ENCODE results near the gene PRF1. TPM values are rescaled to one million over a fixed set of nuclear protein-coding genes. Genes with fewer than 3 reads are reported as not detected.
"Not testable (repeated sequence)": the region's sequence is repeated elsewhere in the genome, so short reads cannot be mapped to it uniquely, and the experiment has no call there.

PRF1 gene
- total RNA-seq (2014; rRNA removed; shearing (Covaris generic)) = not detected in 2 replicates
- polyA plus RNA-seq (2015; cell fraction: cytosol; rRNA removed) = not detected in 2 replicates
- polyA plus RNA-seq (2015; cell fraction: nucleus; rRNA removed) = not detected in 2 replicates

- in situ Hi-C loops (cut with HindIII; ENCODE audit: low pct_unique_long_range_greater_than_20kb, low sequenced_read_pairs) = no loop called here
- DNase-seq (ENCODE audit: low read depth, low spot score) = no peak
Measured at GRCh38 chr10:70602665-70603448, at the start of gene PRF1. Gene PRF1 (minus strand): TSS chr10:70602741. CDS start chr10:70600902, 1,839 bp downstream.

DNA sequence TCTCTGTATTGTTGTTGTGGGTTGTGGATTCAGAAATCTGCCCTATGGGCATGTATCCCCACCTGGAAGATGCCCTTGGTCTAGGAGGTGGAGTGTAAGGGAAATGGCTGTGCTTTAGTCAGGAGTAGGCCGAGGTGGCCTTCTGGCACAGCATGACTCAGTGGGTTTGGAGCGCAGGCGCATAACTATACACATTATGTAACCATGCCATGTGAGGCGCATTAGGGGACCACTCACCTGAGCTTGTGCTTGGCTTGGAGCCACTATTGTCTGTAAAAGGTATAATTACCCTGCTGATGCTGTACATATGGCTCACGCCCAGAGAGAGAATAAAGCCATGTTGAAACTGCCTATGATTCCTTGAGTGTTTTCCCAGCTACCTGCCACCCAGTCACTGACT, 49.1 kb upstream of the PRF1 start:
- no peak for DNase-seq (ENCODE audit: low read depth, low spot score)
- in situ Hi-C loops (cut with HindIII; ENCODE audit: low pct_unique_long_range_greater_than_20kb, low sequenced_read_pairs) = no loop called here

DNA sequence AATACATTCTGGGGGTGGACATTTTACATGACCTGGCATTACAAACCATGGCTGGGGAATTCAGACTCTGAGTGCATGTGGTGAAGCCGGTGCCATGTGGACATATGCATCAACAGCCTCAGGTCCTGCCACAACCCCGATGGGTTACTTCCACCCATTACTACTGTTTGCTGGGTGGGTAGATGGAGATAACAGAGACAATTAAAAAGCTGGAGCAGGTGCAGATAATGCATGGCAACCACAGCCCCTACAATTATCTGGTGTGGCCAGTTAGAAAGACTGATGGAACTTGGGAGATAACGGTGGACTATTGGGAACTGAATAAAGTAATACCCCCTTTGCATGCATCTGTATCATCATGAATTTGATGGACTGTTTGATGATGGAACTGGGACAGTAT, 48.2 kb upstream of the PRF1 start:
- DNase-seq (ENCODE audit: low read depth, low spot score) = no peak
- in situ Hi-C loops (cut with HindIII; ENCODE audit: low pct_unique_long_range_greater_than_20kb, low sequenced_read_pairs) = no loop called here

DNA sequence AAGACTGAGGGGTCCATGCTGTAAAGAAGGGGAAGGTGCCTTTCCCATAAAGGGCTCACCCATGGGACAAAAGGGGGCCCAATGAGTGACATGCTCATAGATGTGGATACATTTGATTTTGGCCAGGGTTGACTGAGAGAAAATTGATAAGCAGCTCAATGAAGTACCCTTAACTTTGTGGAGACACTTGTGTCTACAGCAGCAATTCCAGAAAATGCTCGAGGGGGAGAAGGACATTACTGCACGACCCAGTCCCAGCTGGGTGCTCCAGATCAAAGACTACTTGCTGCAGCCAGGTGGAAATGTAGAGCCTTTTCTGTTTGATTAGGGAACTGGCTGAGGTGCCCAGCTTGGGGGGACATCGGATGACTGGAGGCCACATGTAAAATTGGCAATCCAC, 47.6 kb upstream of the PRF1 start:
- in situ Hi-C loops (cut with HindIII; ENCODE audit: low pct_unique_long_range_greater_than_20kb, low sequenced_read_pairs) = no loop called here
- no peak for DNase-seq (ENCODE audit: low read depth, low spot score)

DNA sequence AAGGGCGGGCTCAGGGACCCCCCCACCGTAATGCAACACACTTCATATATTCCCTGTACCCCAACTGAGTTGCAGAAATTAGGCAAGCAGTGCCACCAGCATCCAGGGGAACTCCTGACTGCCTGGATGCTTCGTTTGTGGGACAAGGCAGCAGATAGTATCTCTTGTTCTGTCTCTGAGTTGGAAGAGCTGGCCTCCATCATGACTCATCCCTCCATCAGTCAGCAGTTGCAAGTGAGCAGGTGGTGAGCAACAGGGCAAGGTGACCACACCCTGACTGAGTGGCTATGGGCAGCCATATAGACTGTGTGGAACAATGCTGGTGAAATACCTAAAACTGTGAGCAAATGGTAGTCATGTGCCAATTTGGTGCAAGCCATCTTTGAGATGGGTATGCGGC, 47.0 kb upstream of the PRF1 start:
- no peak for DNase-seq (ENCODE audit: low read depth, low spot score)
- in situ Hi-C loops (cut with HindIII; ENCODE audit: low pct_unique_long_range_greater_than_20kb, low sequenced_read_pairs) = no loop called here

DNA sequence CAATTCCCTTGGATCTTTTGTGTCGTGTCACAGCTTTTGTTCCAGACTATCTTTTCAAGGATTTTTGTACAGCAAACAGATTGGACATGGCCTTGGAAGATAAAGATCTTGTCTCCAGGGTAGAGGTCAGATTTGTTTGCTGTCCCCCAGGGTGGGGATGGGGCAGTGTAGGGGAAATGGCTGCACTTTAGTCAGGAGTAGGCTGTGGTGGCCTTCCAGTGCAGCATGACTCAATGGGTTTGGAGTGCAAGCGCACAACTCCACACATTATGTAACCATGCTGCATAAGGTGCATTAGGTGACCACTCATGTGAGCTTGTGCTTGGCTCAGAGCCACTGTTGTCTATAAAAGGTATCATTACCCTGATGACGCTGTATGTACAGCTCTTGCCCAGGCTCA, 45.9 kb upstream of the PRF1 start:
- in situ Hi-C loops (cut with HindIII; ENCODE audit: low pct_unique_long_range_greater_than_20kb, low sequenced_read_pairs) = no loop called here
- no peak for DNase-seq (ENCODE audit: low read depth, low spot score)

DNA sequence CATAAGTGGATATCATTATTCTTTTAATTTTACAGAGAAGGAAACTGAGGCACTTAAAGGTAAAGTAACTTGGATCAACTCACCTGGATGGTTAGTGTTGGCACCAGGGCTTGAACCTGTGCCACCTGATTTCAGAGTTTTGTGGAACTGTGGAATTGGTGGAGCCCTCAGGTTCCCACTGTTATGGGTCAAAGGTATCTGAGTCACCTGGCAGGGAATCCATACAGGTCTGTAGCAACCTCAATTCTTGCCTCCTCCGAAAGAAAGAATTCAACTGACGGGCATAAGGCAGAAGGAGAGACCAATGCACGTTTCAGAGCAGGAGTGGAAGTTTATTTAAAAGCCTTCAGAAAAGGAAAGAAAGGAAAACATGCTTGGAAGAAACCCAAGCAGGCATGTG, 44.5 kb upstream of the PRF1 start:
- in situ Hi-C loops (cut with HindIII; ENCODE audit: low pct_unique_long_range_greater_than_20kb, low sequenced_read_pairs) = no loop called here
- DNase-seq (ENCODE audit: low read depth, low spot score) = no peak

DNA sequence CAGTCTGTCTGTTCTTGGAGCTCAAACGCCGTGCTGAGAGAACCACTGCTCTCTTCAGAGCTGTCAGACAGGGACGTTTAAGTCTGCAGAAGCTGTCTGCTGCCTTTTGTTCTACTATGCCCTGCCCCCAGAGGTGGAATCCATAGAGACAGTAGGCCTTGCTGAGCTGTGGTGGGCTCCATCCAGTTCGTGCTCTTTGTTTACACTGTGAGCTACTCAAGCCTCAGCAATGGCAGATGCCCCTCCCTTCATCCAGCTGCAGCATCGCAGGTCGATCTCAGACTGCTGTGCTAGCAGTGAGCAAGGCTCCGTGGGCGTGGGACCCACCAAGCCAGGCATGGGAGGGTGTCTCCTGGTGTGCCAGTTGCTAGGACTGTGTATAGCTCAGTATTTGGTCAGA, 42.4 kb upstream of the PRF1 start:
- in situ Hi-C loops (cut with HindIII; ENCODE audit: low pct_unique_long_range_greater_than_20kb, low sequenced_read_pairs) = not testable (repeated sequence)

DNA sequence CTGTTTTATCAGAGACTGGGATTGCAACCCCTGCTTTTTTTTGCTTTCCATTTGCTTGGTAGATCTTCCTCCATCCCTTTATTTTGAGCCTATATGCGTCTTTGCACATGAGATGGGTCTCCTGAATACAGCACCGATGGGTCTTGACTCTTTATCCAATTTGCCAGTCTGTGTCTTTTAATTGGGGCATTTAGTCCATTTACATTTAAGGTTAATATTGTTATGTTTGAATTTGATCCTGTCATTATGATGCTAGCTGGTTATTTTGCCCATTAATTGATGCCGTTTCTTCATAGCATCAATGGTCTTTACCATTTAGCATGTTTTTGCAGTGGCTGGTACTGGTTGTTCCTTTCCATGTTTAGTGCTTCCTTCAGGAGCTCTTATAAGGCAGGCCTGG, 40.7 kb upstream of the PRF1 start:
- DNase-seq (ENCODE audit: low read depth, low spot score); in situ Hi-C loops (cut with HindIII; ENCODE audit: low pct_unique_long_range_greater_than_20kb, low sequenced_read_pairs): not testable (repeated sequence)

More for the DNA sequence above, 42.4 kb upstream of the PRF1 start:
- not testable (repeated sequence) for DNase-seq (ENCODE audit: low read depth, low spot score)

- in situ Hi-C loops (cut with HindIII; ENCODE audit: low pct_unique_long_range_greater_than_20kb, low sequenced_read_pairs); DNase-seq (ENCODE audit: low read depth, low spot score): not testable (repeated sequence)
Measured at GRCh38 chr10:70639640-70640383, 37.3 kb upstream of the PRF1 start.

DNA sequence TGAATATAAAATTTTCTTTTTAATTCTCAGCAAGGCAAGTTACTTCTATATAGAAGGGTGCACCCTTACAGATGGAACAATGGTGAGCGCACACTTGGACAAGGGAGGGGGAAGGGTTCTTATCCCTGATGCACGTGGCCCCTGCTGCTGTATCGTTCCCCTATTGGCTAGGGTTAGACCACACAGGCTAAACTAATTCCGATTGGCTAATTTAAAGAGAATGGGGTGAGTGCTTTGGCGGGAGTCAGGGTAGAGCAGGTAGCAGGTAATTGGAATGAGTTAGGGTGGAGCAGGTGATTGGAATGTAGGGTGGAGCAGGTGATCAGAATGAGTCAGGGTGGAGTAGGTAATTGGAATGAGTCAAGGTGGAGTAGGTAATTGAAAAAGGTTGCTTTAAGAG, 32.0 kb upstream of the PRF1 start:
- DNase-seq (ENCODE audit: low read depth, low spot score); in situ Hi-C loops (cut with HindIII; ENCODE audit: low pct_unique_long_range_greater_than_20kb, low sequenced_read_pairs): not testable (repeated sequence)

- in situ Hi-C loops (cut with HindIII; ENCODE audit: low pct_unique_long_range_greater_than_20kb, low sequenced_read_pairs) = no loop called here
- no peak for DNase-seq (ENCODE audit: low read depth, low spot score)
Measured at GRCh38 chr10:70634011-70634410, 31.5 kb upstream of the PRF1 start.

GRCh38 chr10:70631735-70632134, 29.2 kb upstream of the PRF1 start:
- in situ Hi-C loops (cut with HindIII; ENCODE audit: low pct_unique_long_range_greater_than_20kb, low sequenced_read_pairs); DNase-seq (ENCODE audit: low read depth, low spot score): not testable (repeated sequence)

GRCh38 chr10:70629338-70629737, 26.8 kb upstream of the PRF1 start:
- no peak for DNase-seq (ENCODE audit: low read depth, low spot score)
- in situ Hi-C loops (cut with HindIII; ENCODE audit: low pct_unique_long_range_greater_than_20kb, low sequenced_read_pairs) = no loop called here

- in situ Hi-C loops (cut with HindIII; ENCODE audit: low pct_unique_long_range_greater_than_20kb, low sequenced_read_pairs) = no loop called here
- no peak for DNase-seq (ENCODE audit: low read depth, low spot score)
Measured at GRCh38 chr10:70626056-70626455, 23.5 kb upstream of the PRF1 start.

DNA sequence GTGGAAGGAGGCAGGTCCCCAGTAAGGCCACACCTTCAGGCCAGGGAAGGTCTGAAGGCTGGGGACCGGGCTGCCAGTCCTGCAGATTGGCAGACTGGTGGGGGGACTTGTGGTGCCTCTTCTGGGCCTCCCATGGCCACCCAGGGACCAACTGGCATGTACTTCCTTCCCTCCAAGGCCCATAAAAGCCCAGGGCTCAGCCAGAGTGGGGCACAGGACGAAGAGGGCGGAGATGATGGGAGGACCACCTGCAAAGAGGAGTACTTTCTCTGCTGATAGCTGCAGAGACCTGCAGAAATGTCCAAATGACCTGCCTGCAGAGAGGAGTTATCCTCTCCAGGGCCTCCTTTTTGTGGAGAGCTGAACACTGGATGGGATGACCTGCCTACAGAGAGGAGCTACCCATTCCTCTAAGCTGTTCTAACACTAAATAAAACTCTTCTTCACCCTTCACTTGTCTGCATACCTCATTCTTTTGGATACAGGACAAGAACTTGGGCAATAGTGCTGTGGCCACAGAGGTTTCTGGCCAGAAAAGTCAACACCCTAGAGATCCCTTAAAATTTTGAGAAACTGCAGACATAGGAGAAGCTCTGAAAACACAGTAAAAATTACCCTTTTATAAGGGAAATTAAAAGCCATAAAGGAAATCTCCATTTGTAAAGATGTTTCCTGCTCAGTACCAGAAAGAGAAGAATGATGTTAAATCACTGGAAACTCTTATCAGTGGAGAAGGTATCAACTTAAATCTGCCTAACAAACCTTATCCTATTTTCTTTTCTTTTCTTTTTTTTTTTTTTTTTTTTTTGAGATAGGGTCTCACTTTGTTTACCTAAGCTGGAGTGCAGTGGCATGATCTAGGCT, 20.7 kb upstream of the PRF1 start:
- DNase-seq (ENCODE audit: low read depth, low spot score) = no peak
- in situ Hi-C loops (cut with HindIII; ENCODE audit: low pct_unique_long_range_greater_than_20kb, low sequenced_read_pairs) = no loop called here

- in situ Hi-C loops (cut with HindIII; ENCODE audit: low pct_unique_long_range_greater_than_20kb, low sequenced_read_pairs) = no loop called here
- DNase-seq (ENCODE audit: low read depth, low spot score) = no peak
Measured at GRCh38 chr10:70622541-70622940, 20.0 kb upstream of the PRF1 start.

All from SK-MEL-5 (cell line).